Measurements from ENCODE around the gene NAIF1. TPM values are rescaled to one million over a fixed set of nuclear protein-coding genes. Genes with fewer than 3 reads are reported as not detected.
"Not testable (repeated sequence)": the region's sequence is repeated elsewhere in the genome, so short reads cannot be mapped to it uniquely, and the experiment has no call there.

The NAIF1 gene
- total and polyA plus RNA-seq, 2 donors (not counting 3 experiments of a cell fraction or from before 2014, with no cell fraction given): 8.2 to 10.1 TPM

DNA sequence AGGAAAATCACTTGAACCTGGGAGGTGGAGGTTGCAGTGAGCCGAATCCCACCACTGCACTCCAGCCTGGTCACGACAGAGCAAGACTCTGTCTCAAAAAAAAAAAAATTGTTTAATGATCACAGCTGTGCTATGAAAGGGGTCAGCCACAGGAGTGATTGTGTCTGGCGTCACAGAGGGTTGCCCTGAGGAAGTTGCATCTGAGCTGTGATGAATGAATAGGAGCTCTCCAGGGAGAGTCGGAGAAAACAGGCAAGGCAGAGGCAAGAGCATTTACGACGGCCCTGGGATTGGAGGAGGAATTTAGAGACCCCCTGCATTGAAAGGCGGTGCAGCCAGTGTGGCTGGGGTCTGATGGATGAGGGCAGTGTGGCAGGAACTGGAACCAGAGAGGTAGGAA is 25.1 kb downstream of the NAIF1 start:
- Histone ChIP-seq H3K27ac (ENCODE audit: insufficient read depth, low read depth, low read length) (no peak overlapping the region), H3K9me3 (replicated peaks; ENCODE audit: control insufficient read depth, insufficient read depth, low read length) (no peaks in the 10 kb centered on the region), H3K36me3 (ENCODE audit: control insufficient read depth in 2 of 2, extremely low read depth in 1 of 2, insufficient read depth in 2 of 2, low read length in 2 of 2) (no peaks in the 10 kb centered on the region), H3K4me2 (ENCODE audit: insufficient read depth, low read length) (no peak overlapping the region), H3K4me3 (replicated peaks in 1 of 3; ENCODE audit: insufficient read depth in 1 of 3, low read depth in 1 of 3, low read length in 3 of 3) (no peak overlapping the region), H4K20me1 (replicated peaks; ENCODE audit: control insufficient read depth, extremely low read depth, insufficient read depth, low read length) (no peaks in the 10 kb centered on the region), H3K4me1 (ENCODE audit: control insufficient read depth, extremely low read depth, insufficient read depth, low read length) (no peaks in the 10 kb centered on the region), H3K27me3 (ENCODE audit: control insufficient read depth in 2 of 2, insufficient read depth in 2 of 2, low read length in 2 of 2) (peaks cover 2 to 3% of the 10 kb centered on the region in 2 experiments), H3K9ac (replicated peaks; ENCODE audit: extremely low read depth, insufficient read depth, low read length) (no peak overlapping the region), H2AFZ (ENCODE audit: low read depth, low read length) (no peak overlapping the region), H3K9me1 (replicated peaks; ENCODE audit: control insufficient read depth, extremely low read depth, insufficient read depth, low read length) (no peaks in the 10 kb centered on the region), H3K79me2 (ENCODE audit: control insufficient read depth, insufficient read depth, low read length) (no peaks in the 10 kb centered on the region)
- no peak for TF ChIP-seq MYC (IDR thresholded peaks at IDR 0.05; ENCODE audit: low read depth, low read length)
- no peak for TF ChIP-seq GATA2 (IDR thresholded peaks at IDR 0.05; ENCODE audit: insufficient read depth, insufficient read length, low read depth, low read length)
- TF ChIP-seq, protein P1, sequence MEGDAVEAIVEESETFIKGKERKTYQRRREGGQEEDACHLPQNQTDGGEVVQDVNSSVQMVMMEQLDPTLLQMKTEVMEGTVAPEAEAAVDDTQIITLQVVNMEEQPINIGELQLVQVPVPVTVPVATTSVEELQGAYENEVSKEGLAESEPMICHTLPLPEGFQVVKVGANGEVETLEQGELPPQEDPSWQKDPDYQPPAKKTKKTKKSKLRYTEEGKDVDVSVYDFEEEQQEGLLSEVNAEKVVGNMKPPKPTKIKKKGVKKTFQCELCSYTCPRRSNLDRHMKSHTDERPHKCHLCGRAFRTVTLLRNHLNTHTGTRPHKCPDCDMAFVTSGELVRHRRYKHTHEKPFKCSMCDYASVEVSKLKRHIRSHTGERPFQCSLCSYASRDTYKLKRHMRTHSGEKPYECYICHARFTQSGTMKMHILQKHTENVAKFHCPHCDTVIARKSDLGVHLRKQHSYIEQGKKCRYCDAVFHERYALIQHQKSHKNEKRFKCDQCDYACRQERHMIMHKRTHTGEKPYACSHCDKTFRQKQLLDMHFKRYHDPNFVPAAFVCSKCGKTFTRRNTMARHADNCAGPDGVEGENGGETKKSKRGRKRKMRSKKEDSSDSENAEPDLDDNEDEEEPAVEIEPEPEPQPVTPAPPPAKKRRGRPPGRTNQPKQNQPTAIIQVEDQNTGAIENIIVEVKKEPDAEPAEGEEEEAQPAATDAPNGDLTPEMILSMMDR (IDR thresholded peaks at IDR 0.05; ENCODE audit: extremely low read depth in 1 of 2, insufficient read depth in 1 of 2, low read depth in 1 of 2, low read length in 2 of 2): no peak
- no peak for TF ChIP-seq POLR2A (IDR thresholded peaks at IDR 0.05; ENCODE audit: low read depth, low read length)
- no peak for TF ChIP-seq EZH2 (IDR thresholded peaks at IDR 0.05; ENCODE audit: borderline replicate concordance, low read depth, low read length, severe bottlenecking)
- no peak for TF ChIP-seq POLR2AphosphoS5 (IDR thresholded peaks at IDR 0.05; ENCODE audit: insufficient read depth, low read depth, low read length)
- TF ChIP-seq, protein P2, sequence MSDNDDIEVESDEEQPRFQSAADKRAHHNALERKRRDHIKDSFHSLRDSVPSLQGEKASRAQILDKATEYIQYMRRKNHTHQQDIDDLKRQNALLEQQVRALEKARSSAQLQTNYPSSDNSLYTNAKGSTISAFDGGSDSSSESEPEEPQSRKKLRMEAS (IDR thresholded peaks at IDR 0.05; ENCODE audit: insufficient read depth, insufficient read length): no peak
- TF ChIP-seq FOS (IDR thresholded peaks at IDR 0.05; ENCODE audit: borderline replicate concordance, insufficient read depth, low read length): no peak
- TF ChIP-seq JUN (IDR thresholded peaks at IDR 0.05; ENCODE audit: borderline replicate concordance, insufficient read depth, insufficient read length, low read depth): no peak
- FAIRE-seq (no peak), DNase-seq (ENCODE audit: low read depth, low spot score) (no peak)
- BruUV-seq (replicated peaks): no TSS peak
- dilution Hi-C loops (cut with MboI; ENCODE audit: extremely low pct_ligation_motif_present, low sequenced_read_pairs) (no loop called here), intact Hi-C loops (cut with micrococcal nuclease) (no loop called here)
- ChIA-PET CTCF (interaction anchor here (0.7 to 9.3 kb wide), 4 partner anchors 43 to 98 kb away, joined by 3 to 203 read pairs (median 4); no protein-coding TSS in a partner anchor), POLR2A (interaction anchor here (0.7 kb wide), 1 partner anchor 28 kb away, joined by 3 read pairs; no protein-coding TSS in a partner anchor)

DNA sequence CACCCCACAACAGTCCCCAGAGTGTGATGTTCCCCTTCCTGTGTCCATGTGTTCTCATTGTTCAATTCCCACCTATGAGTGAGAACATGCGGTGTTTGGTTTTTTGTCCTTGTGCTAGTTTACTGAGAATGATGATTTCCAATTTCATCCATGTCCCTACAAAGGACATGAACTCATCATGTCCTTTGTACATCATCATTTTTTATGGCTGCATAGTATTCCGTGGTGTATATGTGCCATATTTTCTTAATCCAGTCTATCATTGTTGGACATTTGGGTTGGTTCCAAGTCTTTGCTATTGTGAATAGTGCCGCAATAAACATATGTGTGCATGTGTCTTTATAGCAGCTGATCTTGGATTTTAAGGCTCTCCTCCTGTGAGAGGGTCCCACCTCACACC is 26.3 kb downstream of the NAIF1 start:
- H3K9ac ChIP-seq (replicated peaks; ENCODE audit: extremely low read depth, insufficient read depth, low read length); POLR2A ChIA-PET; H3K27me3 ChIP-seq (ENCODE audit: control insufficient read depth in 2 of 2, insufficient read depth in 2 of 2, low read length in 2 of 2); H3K4me2 ChIP-seq (ENCODE audit: insufficient read depth, low read length); H3K36me3 ChIP-seq (ENCODE audit: control insufficient read depth in 2 of 2, extremely low read depth in 1 of 2, insufficient read depth in 2 of 2, low read length in 2 of 2); H3K27ac ChIP-seq (ENCODE audit: insufficient read depth, low read depth, low read length); H3K4me3 ChIP-seq (replicated peaks in 1 of 3; ENCODE audit: insufficient read depth in 1 of 3, low read depth in 1 of 3, low read length in 3 of 3); BruUV-seq (replicated peaks); H3K9me1 ChIP-seq (replicated peaks; ENCODE audit: control insufficient read depth, extremely low read depth, insufficient read depth, low read length); H2AFZ ChIP-seq (ENCODE audit: low read depth, low read length); FAIRE-seq; H4K20me1 ChIP-seq (replicated peaks; ENCODE audit: control insufficient read depth, extremely low read depth, insufficient read depth, low read length); dilution Hi-C loops (cut with MboI; ENCODE audit: extremely low pct_ligation_motif_present, low sequenced_read_pairs); H3K9me3 ChIP-seq (replicated peaks; ENCODE audit: control insufficient read depth, insufficient read depth, low read length); H3K79me2 ChIP-seq (ENCODE audit: control insufficient read depth, insufficient read depth, low read length); DNase-seq (ENCODE audit: low read depth, low spot score); intact Hi-C loops (cut with micrococcal nuclease); H3K4me1 ChIP-seq (ENCODE audit: control insufficient read depth, extremely low read depth, insufficient read depth, low read length): not testable (repeated sequence)
- CTCF ChIA-PET: interaction anchor here (9.3 kb wide), 1 partner anchor 97 kb away, joined by 203 read pairs; no protein-coding TSS in a partner anchor

DNA sequence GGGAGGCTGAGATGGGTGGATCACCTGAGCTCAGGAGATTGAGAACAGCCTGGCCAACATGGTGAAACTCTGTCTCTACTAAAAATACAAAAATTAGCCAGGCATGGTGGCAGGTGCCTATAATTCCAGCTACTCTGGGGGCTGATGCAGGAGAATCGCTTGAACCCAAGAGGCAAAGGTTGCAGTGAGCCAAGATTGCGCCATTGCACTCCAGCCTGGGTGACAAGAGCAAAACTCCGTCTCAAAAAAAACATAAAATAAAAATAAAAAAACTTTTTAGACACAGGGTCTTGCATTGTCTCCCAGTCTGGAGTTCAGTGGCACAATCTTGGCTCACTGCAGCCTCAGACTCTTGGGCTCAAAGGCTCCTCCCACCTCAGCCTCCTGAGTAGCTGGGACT is 30.6 kb downstream of the NAIF1 start:
- H3K79me2 ChIP-seq (ENCODE audit: control insufficient read depth, insufficient read depth, low read length); H3K4me1 ChIP-seq (ENCODE audit: control insufficient read depth, extremely low read depth, insufficient read depth, low read length); H3K4me3 ChIP-seq (replicated peaks in 1 of 3; ENCODE audit: insufficient read depth in 1 of 3, low read depth in 1 of 3, low read length in 3 of 3); DNase-seq (ENCODE audit: low read depth, low spot score); H3K27me3 ChIP-seq (ENCODE audit: control insufficient read depth in 2 of 2, insufficient read depth in 2 of 2, low read length in 2 of 2); FAIRE-seq; POLR2A ChIA-PET; H3K9me1 ChIP-seq (replicated peaks; ENCODE audit: control insufficient read depth, extremely low read depth, insufficient read depth, low read length); H3K27ac ChIP-seq (ENCODE audit: insufficient read depth, low read depth, low read length); H4K20me1 ChIP-seq (replicated peaks; ENCODE audit: control insufficient read depth, extremely low read depth, insufficient read depth, low read length); BruUV-seq (replicated peaks); H3K9me3 ChIP-seq (replicated peaks; ENCODE audit: control insufficient read depth, insufficient read depth, low read length); dilution Hi-C loops (cut with MboI; ENCODE audit: extremely low pct_ligation_motif_present, low sequenced_read_pairs); H2AFZ ChIP-seq (ENCODE audit: low read depth, low read length); H3K4me2 ChIP-seq (ENCODE audit: insufficient read depth, low read length); H3K9ac ChIP-seq (replicated peaks; ENCODE audit: extremely low read depth, insufficient read depth, low read length); H3K36me3 ChIP-seq (ENCODE audit: control insufficient read depth in 2 of 2, extremely low read depth in 1 of 2, insufficient read depth in 2 of 2, low read length in 2 of 2): not testable (repeated sequence)
- CTCF ChIA-PET: interaction anchor here (0.9 to 9.3 kb wide), 8 partner anchors 10 to 93 kb away, joined by 3 to 203 read pairs (median 8); no protein-coding TSS in a partner anchor
- intact Hi-C loops (cut with micrococcal nuclease): loop anchor here (5.0 kb wide), 1 partner anchor 46 kb away; no protein-coding TSS in a partner anchor

All from endothelial cell of umbilical vein (primary cell).